Caki2 (cell line): ENCODE data around the gene BRD2. TPM values are rescaled to one million over a fixed set of nuclear protein-coding genes. Genes with fewer than 3 reads are reported as not detected.

Experiments used
- DNase-seq: peaks from one replicate; pipeline ENCODE4 v3.0.0-alpha.2; 2015; ENCODE audit warnings: low read depth
- in situ Hi-C: cut with HindIII; loops from 2 replicates; pipeline ENCODE4 v1.10.0; 2016; ENCODE audit warnings: low sequenced_read_pairs, low pct_unique_long_range_greater_than_20kb, mixed read lengths
- total RNA-seq: library from RNA; depleted of rRNA; stranded (reverse); fragments of >200 nt; shearing (Covaris generic); gene quantifications from 2 replicates; pipeline ENCODE4 v1.2.3, GENCODE V29; 2014; ENCODE audit warnings: low replicate concordance

BRD2 gene
- total RNA-seq, 1 experiment from 2014 or later, result 62.6 TPM

- no peak for DNase-seq
- in situ Hi-C loops, result no loop called here
Observed at GRCh38 chr6:32982084-32982701, 13.8 kb downstream of the BRD2 start.

DNA sequence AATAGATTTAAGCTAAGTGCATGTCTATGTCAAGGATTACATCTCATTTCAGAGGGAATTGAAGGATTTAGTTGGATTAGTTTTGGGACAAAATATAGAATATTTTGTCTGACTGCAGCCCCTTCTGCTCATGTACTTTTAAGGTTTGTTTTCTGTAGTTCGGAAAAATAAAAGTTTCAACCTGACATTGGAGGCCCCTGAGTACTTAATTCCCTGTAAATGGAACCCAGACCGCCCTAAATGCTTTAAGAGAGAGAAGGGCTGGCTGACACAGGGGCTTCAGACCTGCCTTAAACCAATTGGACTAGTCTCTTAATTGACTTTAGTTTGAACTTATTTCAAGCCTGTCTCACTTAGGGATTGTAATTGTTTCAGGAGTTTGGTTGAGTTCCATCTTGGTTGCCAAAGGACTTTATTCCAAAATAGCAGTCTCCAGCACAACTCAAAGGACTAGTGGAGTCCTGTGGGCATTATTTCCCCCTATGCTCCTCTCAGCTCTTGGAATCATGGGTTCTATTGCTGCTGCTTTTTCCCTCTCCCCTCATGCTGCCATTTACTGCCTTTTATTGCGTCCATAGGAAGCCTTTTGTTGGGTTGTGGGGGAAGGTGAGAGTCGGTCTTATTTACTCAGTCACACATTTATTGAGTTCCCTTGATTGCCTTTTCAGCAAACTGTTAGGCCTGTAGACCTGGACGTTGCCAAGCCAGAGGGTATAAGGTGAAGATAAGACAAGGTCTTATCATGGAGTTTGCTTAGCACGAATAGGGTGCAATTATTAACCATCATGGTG, 14.5 kb downstream of the BRD2 start:
- no peak for DNase-seq
- in situ Hi-C loops, result no loop called here

DNA sequence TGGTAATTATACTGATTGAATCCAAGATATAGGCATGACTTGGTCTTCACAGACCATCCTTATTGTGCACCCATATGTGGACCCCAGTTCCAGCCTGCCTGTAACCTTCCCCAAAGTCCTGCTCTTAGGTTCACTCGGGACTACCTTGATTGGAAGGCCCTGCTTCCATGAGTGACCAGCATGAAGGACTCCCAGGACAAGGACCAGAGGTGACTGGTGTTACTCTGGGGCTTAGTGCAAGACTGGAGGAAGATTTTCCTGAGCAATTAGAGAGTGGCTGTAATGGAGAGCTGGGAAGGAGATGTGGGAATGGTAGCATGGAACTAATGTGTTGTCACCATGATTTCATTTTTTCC, 15.1 kb downstream of the BRD2 start:
- in situ Hi-C loops, result no loop called here
- no peak for DNase-seq

DNA sequence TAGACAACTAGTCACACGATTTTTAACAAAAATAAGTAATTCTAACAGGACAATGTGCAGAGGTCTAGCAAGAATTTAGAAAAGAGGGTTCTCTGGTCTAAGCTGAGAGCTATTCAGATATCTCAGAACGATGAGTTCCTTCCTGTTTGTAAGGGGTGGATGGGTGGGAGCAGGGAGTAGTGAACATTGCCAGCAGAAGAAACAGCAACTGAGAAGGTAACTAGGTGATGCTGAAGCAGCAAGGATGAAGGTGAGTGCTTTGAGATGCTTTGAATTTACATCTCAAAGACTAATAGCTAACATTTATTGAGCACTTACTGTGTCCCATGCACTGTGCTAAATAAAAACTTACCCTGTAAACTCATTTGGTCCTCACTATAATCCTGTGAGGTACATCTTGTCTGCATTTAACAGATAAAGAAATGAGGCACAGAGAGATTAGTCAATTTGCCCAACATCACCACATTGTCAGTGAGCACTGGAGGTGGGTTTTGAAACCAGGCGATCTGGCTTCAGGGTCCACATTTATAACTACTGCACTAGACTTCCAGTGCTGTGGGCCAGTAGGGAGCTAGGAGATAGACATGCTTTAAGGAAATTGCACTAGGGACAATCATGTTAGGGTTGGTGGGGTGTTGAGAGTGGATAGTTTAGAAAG, 15.7 kb downstream of the BRD2 start:
- DNase-seq, result no peak
- in situ Hi-C loops, result no loop called here

GRCh38 chr6:32984622-32985389, 16.4 kb downstream of the BRD2 start:
- in situ Hi-C loops, result no loop called here

DNA sequence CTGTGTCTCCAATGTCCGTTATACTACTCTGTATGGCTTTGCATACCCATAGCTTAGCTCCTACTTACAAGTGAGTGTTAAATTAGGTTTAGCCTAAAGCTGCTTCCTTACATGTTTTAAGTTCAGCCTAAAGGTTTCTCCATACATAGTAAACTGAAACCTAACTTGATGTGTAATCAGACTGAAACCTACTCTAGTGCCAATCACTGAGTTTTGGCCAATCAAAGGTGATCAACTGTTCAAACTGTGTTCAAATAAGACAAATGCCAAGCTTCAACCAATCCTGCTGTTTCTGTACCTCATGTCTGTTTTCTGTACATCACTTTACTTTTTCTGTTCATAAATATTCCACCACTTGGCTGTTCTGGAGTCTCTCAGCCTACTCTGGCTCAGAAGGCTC, 21.0 kb downstream of the BRD2 start:
- in situ Hi-C loops, result no loop called here
- no peak for DNase-seq

More at GRCh38 chr6:32984622-32985389, 16.4 kb downstream of the BRD2 start:
- peak; percentile 71 for DNase-seq

GRCh38 chr6:32991972-32992371, 23.6 kb downstream of the BRD2 start:
- no peak for DNase-seq
- in situ Hi-C loops, result no loop called here

- DNase-seq, result no peak
- in situ Hi-C loops, result no loop called here
Observed at GRCh38 chr6:32993363-32993973, 25.1 kb downstream of the BRD2 start.

DNA sequence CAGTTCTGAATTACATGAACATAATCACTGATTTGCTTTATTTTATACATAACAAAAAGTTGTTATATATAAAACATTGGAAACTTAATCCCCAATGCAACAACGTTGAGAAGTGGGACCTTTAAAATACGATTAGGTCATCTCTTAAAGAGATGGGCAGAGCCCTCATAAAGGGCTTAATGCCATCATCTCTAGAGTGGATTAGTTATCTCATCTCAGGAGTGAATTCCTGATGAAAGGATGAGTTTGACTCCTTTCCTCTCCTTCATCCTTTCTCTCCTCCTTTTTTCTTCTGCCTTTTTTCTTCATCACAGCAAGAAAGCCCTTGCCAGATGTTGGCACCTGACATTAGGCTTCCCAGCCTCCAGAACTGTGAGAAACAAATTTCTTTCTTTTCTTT, 27.1 kb downstream of the BRD2 start:
- in situ Hi-C loops, result no loop called here
- no peak for DNase-seq

- in situ Hi-C loops, result no loop called here
- no peak for DNase-seq
Observed at GRCh38 chr6:33000055-33000454, 31.7 kb downstream of the BRD2 start.

GRCh38 chr6:33001685-33002084, 33.3 kb downstream of the BRD2 start:
- in situ Hi-C loops, result no loop called here
- DNase-seq, result no peak

- in situ Hi-C loops, result no loop called here
- DNase-seq, result no peak
Observed at GRCh38 chr6:33004940-33005339, 36.5 kb downstream of the BRD2 start.

DNA sequence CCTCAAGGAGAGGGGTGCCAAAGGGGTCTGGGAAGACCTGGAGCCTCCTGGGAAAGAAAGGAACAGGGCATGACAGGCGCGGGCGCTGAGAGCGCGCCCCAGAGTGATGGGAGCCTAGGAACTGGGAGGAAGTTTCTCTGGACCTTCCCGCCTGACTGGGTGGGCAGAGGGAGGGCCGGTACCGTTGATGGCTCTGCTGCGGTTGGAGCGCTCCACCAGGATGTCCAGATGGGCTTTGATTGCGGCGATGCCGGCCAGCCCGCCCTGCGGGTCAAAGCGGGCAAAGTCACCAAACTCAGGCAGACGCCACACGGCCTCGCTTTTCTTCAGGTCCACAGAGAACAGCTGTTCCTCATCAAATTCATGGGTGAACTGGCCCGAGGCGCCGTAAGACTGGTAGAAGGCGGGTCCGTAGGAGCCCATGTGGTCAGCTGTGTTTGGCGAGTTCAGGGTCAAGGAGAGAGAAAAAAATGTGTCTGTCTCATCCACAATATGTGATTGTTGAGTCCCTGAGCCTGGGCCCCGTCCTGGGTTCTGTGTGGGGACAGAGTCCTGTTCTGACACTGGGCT, 39.5 kb downstream of the BRD2 start:
- in situ Hi-C loops, result no loop called here
- DNase-seq, result no peak

- in situ Hi-C loops, result no loop called here
- no peak for DNase-seq
Observed at GRCh38 chr6:33008944-33009861, 40.8 kb downstream of the BRD2 start, which contains the start of gene HLA-DOA. TSS of gene HLA-DOA (minus strand) at chr6:33009591.

DNA sequence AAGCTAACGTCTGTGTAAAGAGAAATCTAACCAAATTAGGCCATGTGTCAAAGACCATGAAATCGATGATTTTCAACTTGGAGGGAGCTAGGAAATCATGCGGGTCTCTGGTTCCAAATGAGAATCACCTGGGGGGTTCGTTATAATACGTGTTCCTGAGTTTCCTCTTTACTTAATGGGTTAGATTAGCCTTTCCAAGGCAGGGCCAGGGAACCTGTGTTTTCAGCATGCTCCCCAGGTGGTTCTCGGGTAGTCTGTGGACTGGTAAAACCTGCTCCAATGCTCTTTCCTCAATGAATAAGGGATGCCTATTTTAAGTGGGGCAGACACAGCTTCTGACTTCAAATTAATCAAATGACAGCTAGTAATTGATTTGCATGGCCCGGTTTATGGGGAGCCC, 42.0 kb downstream of the BRD2 start:
- in situ Hi-C loops, result no loop called here
- no peak for DNase-seq

GRCh38 chr6:33013608-33014007, 45.2 kb downstream of the BRD2 start:
- in situ Hi-C loops, result no loop called here

More at GRCh38 chr6:33013608-33014007, 45.2 kb downstream of the BRD2 start:
- DNase-seq, result no peak
